DMS 273 (cell line): ENCODE measurements around the gene GTF2IRD1.
A peak's percentile ranks its signal among the peaks of the same experiment; 100 is the strongest.
"Not testable (repeated sequence)": the region's sequence is repeated elsewhere in the genome, so short reads cannot be mapped to it uniquely, and the experiment has no call there.

Experiments used
- DNase-seq: peaks from one replicate; lab custom pipeline; 2025; ENCODE audit not compliant: unreplicated experiment; lab: John Stamatoyannopoulos, UW

The GTF2IRD1 gene

GRCh38 chr7:74489997-74490945, 36.6 kb downstream of the GTF2IRD1 start:
- DNase-seq, result no peak

DNA sequence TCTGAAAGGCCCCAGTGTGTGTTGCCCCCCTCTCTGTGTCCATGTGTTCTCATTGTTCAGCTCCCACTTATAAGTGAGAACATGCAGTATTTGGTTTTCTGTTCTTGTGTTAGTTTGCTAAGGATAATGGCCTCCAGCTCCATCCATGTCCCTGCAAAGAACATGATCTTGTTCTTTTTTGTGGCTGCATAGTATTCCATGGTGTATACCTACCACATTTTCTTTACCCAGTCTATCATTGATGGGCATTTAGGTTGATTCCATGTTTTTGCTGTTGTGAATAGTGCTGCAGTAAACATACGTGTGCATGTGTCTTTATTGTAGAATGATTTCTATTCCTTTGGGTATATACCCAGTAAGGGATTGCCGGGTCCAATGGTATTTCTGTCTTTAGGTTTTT, 37.8 kb downstream of the GTF2IRD1 start:
- not testable (repeated sequence) for DNase-seq

- no peak for DNase-seq
Observed at GRCh38 chr7:74493295-74493694, 39.6 kb downstream of the GTF2IRD1 start.

GRCh38 chr7:74494076-74494548, 40.4 kb downstream of the GTF2IRD1 start:
- no peak for DNase-seq

GRCh38 chr7:74495112-74496086, 41.7 kb downstream of the GTF2IRD1 start:
- no peak for DNase-seq

DNA sequence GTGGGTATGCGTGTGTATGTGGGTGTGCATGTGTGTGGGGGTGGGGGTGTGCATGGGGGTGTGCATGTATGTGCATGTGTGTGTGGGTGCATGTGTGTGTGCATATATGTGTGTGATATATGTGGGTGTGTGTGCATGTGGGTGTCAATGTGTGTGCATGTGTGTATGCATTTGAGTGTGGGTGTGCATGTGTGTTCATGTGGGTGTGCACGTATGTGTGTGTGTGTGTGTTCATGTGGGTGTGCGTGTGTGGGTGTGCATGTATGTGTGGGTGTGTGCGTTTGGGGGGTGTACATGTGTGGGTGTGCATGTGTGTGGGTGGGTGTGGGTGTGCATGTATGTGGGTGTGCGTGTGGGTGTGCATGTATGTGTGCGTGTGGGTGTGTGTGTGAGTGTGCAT, 42.6 kb downstream of the GTF2IRD1 start:
- DNase-seq, result no peak

DNA sequence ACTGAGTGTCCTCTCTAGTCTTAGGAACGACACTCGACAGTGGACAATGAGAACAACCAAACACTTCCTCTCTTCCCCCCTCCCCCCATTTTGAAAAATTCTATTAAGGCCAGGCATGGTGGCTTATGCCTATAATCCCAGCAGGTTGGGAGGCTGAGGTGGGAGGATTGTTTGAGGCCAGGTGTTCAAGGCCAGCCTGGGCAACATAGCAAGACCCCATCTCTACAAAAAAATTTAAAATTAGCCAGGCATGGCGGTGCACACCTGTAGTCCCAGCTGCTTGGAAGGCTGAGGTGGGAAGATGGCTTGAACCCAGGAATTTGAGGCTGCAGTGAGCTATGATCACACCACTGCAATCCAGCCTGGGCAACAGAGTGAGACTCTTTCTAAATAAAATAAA, 43.1 kb downstream of the GTF2IRD1 start:
- DNase-seq, result not testable (repeated sequence)

- no peak for DNase-seq
Observed at GRCh38 chr7:74498354-74498753, 44.6 kb downstream of the GTF2IRD1 start.

DNA sequence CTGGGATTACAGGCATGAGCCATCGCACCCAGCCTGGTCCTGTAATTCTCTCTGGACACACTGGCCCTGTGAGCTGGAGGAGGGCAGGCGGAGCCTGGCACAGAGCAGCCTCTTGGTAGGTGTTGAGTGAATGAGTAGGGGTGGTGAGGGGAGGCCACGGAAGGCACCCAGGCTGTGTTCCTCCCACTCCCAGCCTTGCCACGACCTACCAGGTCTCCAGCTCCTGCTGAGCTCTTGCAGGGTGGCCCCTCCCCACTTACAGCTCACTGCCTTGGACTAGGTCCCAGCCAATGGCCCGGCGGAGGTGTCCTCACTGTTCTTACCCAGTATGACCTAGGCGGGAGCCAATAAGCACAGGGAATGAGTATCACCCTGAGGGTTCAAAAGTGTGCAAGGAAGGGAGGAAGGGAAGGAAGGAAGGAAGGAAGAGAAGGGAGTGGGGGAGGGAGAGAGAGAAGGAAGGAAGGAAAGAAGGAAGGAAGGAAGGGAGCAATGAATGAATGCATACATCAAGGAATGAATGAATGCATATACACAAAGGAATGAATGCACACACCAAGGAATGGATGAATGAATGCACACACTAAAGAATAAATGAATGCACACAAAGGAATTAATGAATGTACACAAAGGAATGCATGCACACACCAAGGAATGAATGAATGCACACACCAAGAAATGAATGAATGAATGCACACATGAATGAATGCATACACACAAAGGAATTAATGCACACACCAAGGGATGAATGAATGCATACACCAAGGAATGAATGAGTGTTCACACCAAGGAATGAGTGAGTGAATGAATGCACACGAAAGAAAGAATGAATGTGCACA, 45.5 kb downstream of the GTF2IRD1 start:
- DNase-seq, result no peak

GRCh38 chr7:74499835-74500388, 46.2 kb downstream of the GTF2IRD1 start:
- DNase-seq, result no peak

DNA sequence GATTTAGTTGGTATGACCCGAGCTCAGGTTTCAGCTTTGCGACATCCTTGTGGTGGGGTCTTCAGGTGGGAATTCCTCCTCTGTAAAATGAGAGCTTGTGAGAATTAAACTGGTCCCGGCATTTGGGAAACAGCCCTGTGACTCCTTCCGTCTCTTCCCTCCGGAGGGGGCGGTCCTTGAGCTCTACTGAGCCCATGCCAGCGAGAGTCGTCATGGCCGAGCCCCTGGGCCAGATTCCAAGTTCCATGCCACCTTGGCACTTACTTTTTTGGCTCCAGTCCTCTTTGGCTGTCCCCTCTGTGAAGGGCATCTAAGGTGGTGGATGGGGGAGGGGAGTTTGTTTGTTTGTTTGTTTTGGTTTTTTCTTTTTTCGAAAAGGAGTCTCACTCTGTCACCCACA, 47.6 kb downstream of the GTF2IRD1 start:
- DNase-seq, result peak; percentile 60

GRCh38 chr7:74502216-74502891, 48.6 kb downstream of the GTF2IRD1 start:
- peak; percentile 80 for DNase-seq

DNA sequence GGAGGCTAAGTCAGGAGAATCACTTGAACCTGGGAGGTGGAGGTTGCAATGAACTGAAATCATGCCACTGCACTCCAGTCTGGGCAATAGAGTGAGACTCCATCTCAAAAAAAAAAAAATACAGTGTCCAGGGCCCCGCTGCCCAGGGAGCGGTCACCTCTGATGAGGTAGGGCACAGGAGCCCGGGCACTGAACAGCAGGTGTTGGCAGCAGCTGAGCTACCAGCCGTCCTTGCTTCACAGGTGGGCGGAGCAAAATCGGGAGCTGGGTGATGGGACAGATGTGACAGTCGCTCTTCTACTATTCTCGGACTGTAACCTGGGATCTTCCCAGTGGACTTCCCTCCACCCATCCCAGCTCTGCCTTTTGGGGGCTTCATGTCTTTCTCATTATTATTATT, 49.4 kb downstream of the GTF2IRD1 start:
- no peak for DNase-seq

DNA sequence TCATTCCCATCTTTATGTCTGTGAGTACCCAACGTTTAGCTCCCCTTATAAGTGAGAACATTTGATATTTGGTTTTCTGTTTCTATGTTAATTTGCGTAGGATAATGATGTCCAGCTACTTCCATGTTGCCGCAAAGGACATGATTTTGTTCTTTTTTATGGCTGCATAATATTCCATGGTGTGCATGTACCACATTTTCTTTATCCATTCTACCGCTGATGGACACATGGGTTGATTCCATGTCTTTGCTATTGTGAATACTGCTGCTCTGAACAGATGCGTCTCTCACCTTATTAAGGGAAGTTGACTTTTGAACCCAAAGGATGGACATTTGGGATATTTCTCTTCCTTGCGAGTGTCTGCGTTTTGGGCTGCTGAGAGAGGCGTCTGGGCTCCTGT, 50.2 kb downstream of the GTF2IRD1 start:
- DNase-seq, result no peak

DNA sequence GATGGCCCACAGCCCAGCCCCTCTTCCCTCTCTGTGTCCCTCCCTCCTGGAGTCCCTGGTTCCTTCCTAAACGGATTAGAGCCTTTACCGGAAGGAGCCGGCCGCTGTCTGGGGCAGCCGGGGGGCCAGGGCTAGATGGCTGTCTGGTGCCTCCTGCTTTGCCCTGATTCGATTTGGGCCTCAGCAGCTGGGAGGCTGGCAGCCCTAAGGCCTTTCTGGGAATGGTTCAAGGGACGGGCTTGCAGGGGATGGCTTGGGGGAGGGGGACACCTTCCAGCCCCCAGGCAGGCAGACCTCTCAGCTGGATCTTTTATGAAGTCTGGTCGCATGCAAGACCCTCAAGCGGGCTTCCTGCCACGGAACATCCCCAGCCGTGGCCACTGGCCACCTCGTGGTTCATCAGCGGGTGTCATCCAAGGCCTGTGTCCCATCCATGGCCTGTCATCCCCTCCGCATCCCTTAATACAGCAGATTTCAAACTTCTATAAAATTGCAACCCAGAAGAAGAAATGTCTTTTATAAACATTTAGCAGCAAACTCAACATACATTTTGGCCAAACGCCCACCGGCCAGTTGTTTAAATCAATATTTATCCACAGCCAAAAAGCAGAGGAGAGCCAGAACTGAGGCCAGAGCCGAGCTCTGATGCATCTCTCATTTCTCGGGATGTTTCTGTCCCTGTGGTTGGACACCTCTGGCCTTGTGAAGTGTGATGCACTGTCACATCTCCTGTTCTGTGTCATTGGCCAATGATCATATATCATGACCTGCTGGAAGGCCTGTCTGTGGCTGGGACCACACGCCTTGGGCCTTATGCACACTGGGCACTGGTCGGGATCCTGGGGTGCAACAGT, 52.0 kb downstream of the GTF2IRD1 start:
- no peak for DNase-seq

DNA sequence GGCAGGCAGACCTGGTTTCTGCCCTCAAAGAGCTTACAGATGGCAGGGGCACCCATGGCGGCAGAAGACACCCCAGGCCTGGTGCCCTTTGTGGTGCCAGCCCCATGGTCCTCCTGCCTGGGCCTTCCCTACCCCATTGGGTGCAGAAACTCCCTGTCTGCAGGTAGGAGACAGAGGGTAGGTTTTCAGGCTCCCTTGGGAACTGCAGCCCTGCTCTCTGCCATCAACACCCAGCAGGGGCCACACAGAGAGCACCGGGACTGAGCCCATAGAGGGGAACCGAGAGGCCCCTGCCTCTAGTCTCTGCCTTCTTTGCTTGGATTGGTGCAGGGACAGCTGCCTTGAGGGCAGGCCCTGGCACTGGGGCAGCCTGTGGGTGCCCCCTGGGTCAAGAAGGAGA, 52.6 kb downstream of the GTF2IRD1 start:
- no peak for DNase-seq

- no peak for DNase-seq
Observed at GRCh38 chr7:74507538-74508319, 54.0 kb downstream of the GTF2IRD1 start.

GRCh38 chr7:74509453-74509852, 55.7 kb downstream of the GTF2IRD1 start:
- not testable (repeated sequence) for DNase-seq
